Mesendoderm (in vitro differentiated cells): ENCODE data around the gene CLDN8.

ENCODE experiments used
- DNase-seq: peaks from one replicate; pipeline ENCODE4 v3.0.0; 2013
- H2AK5ac ChIP-seq: 2 replicates; pipeline ENCODE4 v1.6.1; 2013; ENCODE audit warnings: low read length, inconsistent platforms
- H2BK120ac ChIP-seq: 2 replicates; pipeline ENCODE4 v1.6.1; 2013; ENCODE audit warnings: low read depth, mild to moderate bottlenecking, low read length, moderate library complexity, mixed read lengths
- H2BK15ac ChIP-seq: replicated peaks from 2 replicates; pipeline ENCODE4 v1.6.1; 2013; ENCODE audit warnings: low read depth, mild to moderate bottlenecking, moderate library complexity
- H2BK5ac ChIP-seq: 2 replicates; pipeline ENCODE4 v1.6.1; 2013; ENCODE audit warnings: low read length, inconsistent platforms
- H3K18ac ChIP-seq: 2 replicates; pipeline ENCODE4 v1.6.1; 2013; ENCODE audit warnings: mild to moderate bottlenecking, low read length, mixed read lengths
- H3K23ac ChIP-seq: one replicate; pipeline ENCODE4 v1.6.1; 2013; ENCODE audit warnings: low read length
- H3K27ac ChIP-seq: 2 replicates; pipeline ENCODE4 v1.5.1; 2013; ENCODE audit warnings: low read depth, mild to moderate bottlenecking, inconsistent platforms, low read length, moderate library complexity
- H3K27me3 ChIP-seq: 2 replicates; pipeline ENCODE4 v1.6.1; 2013; ENCODE audit warnings: low read length, control low read depth, mild to moderate bottlenecking, inconsistent platforms; ENCODE audit not compliant: insufficient read depth, poor library complexity
- H3K36me3 ChIP-seq: 2 replicates; pipeline ENCODE4 v1.6.1; 2013; ENCODE audit warnings: low read length, inconsistent platforms; ENCODE audit not compliant: control insufficient read depth, insufficient read depth
- H3K4ac ChIP-seq: one replicate; pipeline ENCODE4 v1.6.1; 2013; ENCODE audit warnings: low read depth, mild to moderate bottlenecking, low read length, moderate library complexity
- H3K4me1 ChIP-seq: 2 replicates; pipeline ENCODE4 v1.6.1; 2013; ENCODE audit warnings: low read depth, low read length, inconsistent platforms; ENCODE audit not compliant: control insufficient read depth
- H3K4me2 ChIP-seq: 2 replicates; pipeline ENCODE4 v1.6.1; 2013; ENCODE audit warnings: low read length
- H3K4me3 ChIP-seq: 2 replicates; pipeline ENCODE4 v1.5.1; 2013; ENCODE audit warnings: mild to moderate bottlenecking, low read length
- H3K56ac ChIP-seq: one replicate; pipeline ENCODE4 v1.6.1; 2013; ENCODE audit warnings: low read length
- H3K79me1 ChIP-seq: 2 replicates; pipeline ENCODE4 v1.6.1; 2013; ENCODE audit warnings: low read length, inconsistent platforms
- H3K79me2 ChIP-seq: 2 replicates; pipeline ENCODE4 v1.6.1; 2013; ENCODE audit warnings: mild to moderate bottlenecking, low read length; ENCODE audit not compliant: control insufficient read depth, insufficient read depth
- H3K9ac ChIP-seq: 2 replicates; pipeline ENCODE4 v1.6.1; 2013; ENCODE audit warnings: low read length, inconsistent platforms
- H4K5ac ChIP-seq: one replicate; pipeline ENCODE4 v1.6.1; 2013; ENCODE audit warnings: low read length
- H4K8ac ChIP-seq: one replicate; pipeline ENCODE4 v1.6.1; 2013; ENCODE audit warnings: low read depth, mild to moderate bottlenecking, control low read depth, low read length, moderate library complexity
- WGBS: extraction: QIAGEN DNeasy Blood & Tissue Kit; methylation state at CpG from one replicate; pipeline ENCODE4 v1.1.7; 2013; ENCODE audit warnings: low lambda C conversion rate, missing lambda C conversion rate; ENCODE audit not compliant: insufficient coverage; ENCODE audit errors: extremely low coverage; 5-methylcytosine and 5-hydroxymethylcytosine counted together

CLDN8 gene

GRCh38 chr21:30200000-30200399, 15.9 kb downstream of the CLDN8 start:
- H3K56ac ChIP-seq, result no peak overlapping the region
- H3K4ac ChIP-seq, result no peak overlapping the region
- H3K4me3 ChIP-seq, result no peak overlapping the region
- no peak overlapping the region for H2AK5ac ChIP-seq
- H2BK15ac ChIP-seq, result no peak overlapping the region
- no peak overlapping the region for H2BK5ac ChIP-seq
- H2BK120ac ChIP-seq, result no peak overlapping the region
- no peak overlapping the region for H3K27ac ChIP-seq
- H4K5ac ChIP-seq, result no peak overlapping the region
- no peak for DNase-seq
- no peak overlapping the region for H3K4me2 ChIP-seq
- no peak overlapping the region for H4K8ac ChIP-seq
- WGBS, result no CpG with 5 or more reads among the region's 2 CpGs
- H3K27me3 ChIP-seq, result no peaks in the 10 kb centered on the region
- H3K79me1 ChIP-seq, result no peaks in the 10 kb centered on the region
- no peak overlapping the region for H3K23ac ChIP-seq
- H3K18ac ChIP-seq, result no peak overlapping the region
- no peak overlapping the region for H3K9ac ChIP-seq
- no peaks in the 10 kb centered on the region for H3K79me2 ChIP-seq
- no peaks in the 10 kb centered on the region for H3K4me1 ChIP-seq
- no peaks in the 10 kb centered on the region for H3K36me3 ChIP-seq

DNA sequence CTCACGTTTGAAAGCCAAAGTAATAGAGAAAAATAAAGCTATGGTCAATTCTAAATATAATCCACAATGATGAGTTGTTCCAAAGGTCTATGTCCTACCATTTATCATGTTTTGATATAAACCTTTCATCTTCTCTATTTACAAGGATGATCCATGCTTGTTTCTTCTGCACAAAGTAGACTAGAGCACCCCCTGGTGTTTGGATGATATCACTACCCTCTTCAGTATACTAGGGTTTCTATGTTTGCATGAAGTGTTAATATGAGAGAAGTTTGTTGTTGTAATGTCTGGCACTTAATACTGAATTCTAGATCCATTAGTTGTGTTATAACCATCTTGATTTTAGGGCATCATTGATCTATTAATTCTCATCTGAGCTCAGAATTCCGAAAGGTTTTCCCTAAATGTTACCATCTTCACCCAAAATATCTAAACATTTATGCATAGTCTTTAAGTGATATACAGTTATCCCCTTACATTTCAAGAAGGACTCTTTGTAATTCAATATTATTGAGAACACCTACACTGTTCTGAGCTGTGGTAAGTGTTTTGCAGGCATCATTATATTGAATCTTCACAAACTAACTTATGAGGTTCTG, 21.1 kb downstream of the CLDN8 start:
- Histone ChIP-seq H4K8ac (no peak overlapping the region), H2BK15ac (no peak overlapping the region), H3K4me2 (no peak overlapping the region), H3K4me1 (no peaks in the 10 kb centered on the region), H3K4me3 (no peak overlapping the region), H3K27me3 (no peaks in the 10 kb centered on the region), H2BK5ac (no peak overlapping the region), H2AK5ac (no peak overlapping the region), H3K27ac (no peak overlapping the region), H3K36me3 (no peaks in the 10 kb centered on the region), H3K4ac (no peak overlapping the region), H3K79me2 (no peaks in the 10 kb centered on the region), H2BK120ac (no peak overlapping the region), H4K5ac (no peak overlapping the region), H3K18ac (no peak overlapping the region), H3K23ac (no peak overlapping the region), H3K9ac (no peak overlapping the region), H3K79me1 (no peaks in the 10 kb centered on the region), H3K56ac (no peak overlapping the region)
- DNase-seq, result peak; percentile 59
- no CpG with 5 or more reads among the region's 2 CpGs for WGBS

DNA sequence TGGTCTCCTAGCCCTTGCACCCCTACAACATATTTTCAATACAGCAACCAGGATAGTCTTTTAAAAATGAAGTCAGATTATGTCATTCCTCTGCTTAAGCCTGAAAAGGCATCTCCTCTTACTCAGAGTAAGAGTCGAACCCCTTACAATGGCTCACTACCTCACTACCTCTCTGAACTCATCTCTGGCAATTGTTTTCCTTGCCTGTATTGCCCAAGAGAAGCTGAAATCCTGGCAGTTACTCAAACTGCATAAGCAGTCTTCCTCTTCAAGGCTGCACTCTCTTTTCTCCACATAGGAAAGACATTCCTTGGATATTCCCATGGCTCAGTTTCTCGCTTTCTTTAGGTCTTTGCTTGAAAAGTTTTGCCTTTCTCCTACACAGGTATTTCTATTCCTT, 22.7 kb downstream of the CLDN8 start:
- Histone ChIP-seq H3K79me2 (no peaks in the 10 kb centered on the region), H3K79me1 (no peaks in the 10 kb centered on the region), H4K5ac (no peak overlapping the region), H4K8ac (no peak overlapping the region), H2BK120ac (no peak overlapping the region), H3K4me3 (no peak overlapping the region), H3K27me3 (no peaks in the 10 kb centered on the region), H2AK5ac (no peak overlapping the region), H3K9ac (no peak overlapping the region), H3K4me1 (no peaks in the 10 kb centered on the region), H3K4me2 (no peak overlapping the region), H3K36me3 (no peaks in the 10 kb centered on the region), H3K23ac (no peak overlapping the region), H3K4ac (no peak overlapping the region), H2BK5ac (no peak overlapping the region), H3K27ac (no peak overlapping the region), H3K18ac (no peak overlapping the region), H2BK15ac (no peak overlapping the region), H3K56ac (no peak overlapping the region)
- WGBS, result no CpG with 5 or more reads among the region's 2 CpGs
- DNase-seq, result no peak

DNA sequence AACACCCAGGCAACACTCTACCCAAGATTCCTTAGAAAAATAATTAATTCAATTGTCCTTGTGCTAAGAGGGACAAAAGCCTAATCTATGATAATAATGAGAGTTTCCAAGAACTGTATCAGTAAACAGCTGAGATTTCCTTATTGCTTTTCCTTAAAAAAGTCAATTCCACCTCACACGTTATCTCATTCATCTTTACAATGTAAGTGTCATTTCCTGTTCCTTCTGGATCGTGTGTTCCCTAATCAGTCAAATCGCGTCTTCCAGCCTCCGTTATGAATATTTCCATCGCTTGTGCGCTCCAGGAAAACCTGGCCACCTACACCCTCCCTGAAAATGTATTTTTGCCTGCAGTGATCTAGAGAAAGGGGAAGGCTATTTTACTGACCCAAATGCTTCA, 25.3 kb downstream of the CLDN8 start:
- Histone ChIP-seq H3K79me2 (no peaks in the 10 kb centered on the region), H3K36me3 (no peaks in the 10 kb centered on the region), H3K27ac (no peak overlapping the region), H3K4me3 (no peak overlapping the region), H2AK5ac (no peak overlapping the region), H3K27me3 (no peaks in the 10 kb centered on the region), H3K23ac (no peak overlapping the region), H4K5ac (no peak overlapping the region), H3K79me1 (no peaks in the 10 kb centered on the region), H2BK120ac (no peak overlapping the region), H3K56ac (no peak overlapping the region), H3K4me1 (no peaks in the 10 kb centered on the region), H3K4ac (no peak overlapping the region), H3K4me2 (no peak overlapping the region), H2BK5ac (no peak overlapping the region), H4K8ac (no peak overlapping the region), H3K9ac (no peak overlapping the region), H2BK15ac (no peak overlapping the region), H3K18ac (no peak overlapping the region)
- no peak for DNase-seq
- no CpG with 5 or more reads among the region's 7 CpGs for WGBS

DNA sequence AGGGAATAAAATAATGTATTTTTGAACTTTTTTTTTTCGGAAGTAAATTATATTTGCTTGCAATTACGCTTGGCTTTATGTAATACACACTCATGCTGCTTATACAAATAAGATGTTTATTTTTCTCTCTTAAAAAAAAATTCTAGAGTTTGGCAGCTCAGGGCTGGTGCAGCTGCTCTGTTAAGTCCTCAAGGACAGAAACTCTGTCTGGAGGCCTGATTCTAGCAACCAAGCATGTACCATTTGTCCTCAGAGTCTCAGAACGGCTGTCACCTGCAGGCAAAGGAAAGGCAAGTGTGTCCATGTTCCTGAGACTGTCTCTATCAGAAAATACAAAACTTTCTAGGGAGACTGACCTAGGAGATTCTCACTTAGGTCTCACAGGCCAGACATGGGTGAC, 26.1 kb downstream of the CLDN8 start:
- Histone ChIP-seq H3K36me3 (no peaks in the 10 kb centered on the region), H2BK120ac (no peak overlapping the region), H4K8ac (no peak overlapping the region), H3K4me1 (no peaks in the 10 kb centered on the region), H3K79me1 (no peaks in the 10 kb centered on the region), H3K9ac (no peak overlapping the region), H2BK15ac (no peak overlapping the region), H2AK5ac (no peak overlapping the region), H4K5ac (no peak overlapping the region), H3K27ac (no peak overlapping the region), H2BK5ac (no peak overlapping the region), H3K4me3 (no peak overlapping the region), H3K56ac (no peak overlapping the region), H3K27me3 (no peaks in the 10 kb centered on the region), H3K23ac (no peak overlapping the region), H3K4ac (no peak overlapping the region), H3K79me2 (no peaks in the 10 kb centered on the region), H3K4me2 (no peak overlapping the region), H3K18ac (no peak overlapping the region)
- DNase-seq, result no peak
- WGBS, result no CpG with 5 or more reads among the region's 3 CpGs

- Histone ChIP-seq H3K79me1 (no peaks in the 10 kb centered on the region), H3K56ac (no peak overlapping the region), H3K18ac (no peak overlapping the region), H3K4me2 (no peak overlapping the region), H2BK120ac (no peak overlapping the region), H2AK5ac (no peak overlapping the region), H3K27ac (no peak overlapping the region), H2BK5ac (no peak overlapping the region), H3K9ac (no peak overlapping the region), H4K8ac (no peak overlapping the region), H3K27me3 (no peaks in the 10 kb centered on the region), H3K4me3 (no peak overlapping the region), H2BK15ac (no peak overlapping the region), H3K36me3 (no peaks in the 10 kb centered on the region), H3K4ac (no peak overlapping the region), H3K23ac (no peak overlapping the region), H4K5ac (no peak overlapping the region), H3K4me1 (no peaks in the 10 kb centered on the region), H3K79me2 (no peaks in the 10 kb centered on the region)
- WGBS, result no CpG with 5 or more reads among the region's 2 CpGs
- DNase-seq, result no peak
These were observed 29.7 kb downstream of the CLDN8 start for GRCh38 chr21:30186242-30186641.
